Effector CD4-positive, alpha-beta T cell (primary cell): ENCODE data around the gene AXDND1.
A peak's percentile ranks its signal among the peaks of the same experiment; 100 is the strongest.
"Not testable (repeated sequence)": the region's sequence is repeated elsewhere in the genome, so short reads cannot be mapped to it uniquely, and the experiment has no call there.

Experiments used
- DNase-seq: peaks from one replicate; pipeline ENCODE4 v3.0.0-alpha.2; 2020
- total RNA-seq: gene quantifications from one replicate; lab custom pipeline; 2026; lab: John Stamatoyannopoulos, UW

AXDND1 gene
- total RNA-seq: 2.8 reads per million, percentile 9 among the genes with 10 or more reads in this experiment

DNA sequence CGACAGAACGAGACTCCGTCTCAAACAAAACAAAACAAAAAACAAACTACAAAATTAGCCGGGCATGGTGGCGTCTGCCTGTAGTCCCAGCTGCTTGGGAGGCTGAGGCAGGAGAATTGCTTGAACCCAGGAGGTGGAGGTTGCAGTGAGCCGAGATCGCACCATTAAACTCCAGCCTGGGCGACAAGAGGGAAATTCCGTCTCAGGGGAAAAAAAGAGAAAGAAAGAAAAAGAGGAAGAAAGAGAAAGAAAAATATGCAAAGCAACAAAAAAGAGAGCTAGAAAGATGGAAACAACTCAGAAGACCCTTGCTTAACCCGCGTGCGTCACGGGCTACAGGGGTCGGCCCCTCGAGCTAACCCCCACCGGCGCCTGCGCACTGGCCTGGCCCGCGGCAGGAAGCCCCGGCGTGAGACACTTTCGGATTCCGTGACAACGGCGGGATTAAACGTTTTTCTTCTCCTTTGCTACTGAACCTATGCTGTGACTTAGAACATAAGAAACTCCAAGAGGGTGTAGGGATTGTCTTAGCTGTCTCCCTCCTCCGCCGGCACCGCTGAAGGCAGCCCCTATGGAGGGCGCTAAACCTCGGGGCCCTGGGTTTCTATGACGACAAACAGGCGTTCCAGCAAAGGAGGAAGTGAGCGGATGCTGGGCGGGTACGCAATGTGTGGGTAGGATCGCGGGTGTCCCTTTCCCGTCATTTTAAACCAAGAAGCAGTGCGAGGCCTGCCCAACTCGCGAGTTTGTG is at the start of gene AXDND1:
TSS of gene AXDND1 (plus strand) at position 630 of the 751 bp plus-strand sequence. CDS start 539 bp downstream, outside the sequence.
- peak; percentile 83 for DNase-seq

DNA sequence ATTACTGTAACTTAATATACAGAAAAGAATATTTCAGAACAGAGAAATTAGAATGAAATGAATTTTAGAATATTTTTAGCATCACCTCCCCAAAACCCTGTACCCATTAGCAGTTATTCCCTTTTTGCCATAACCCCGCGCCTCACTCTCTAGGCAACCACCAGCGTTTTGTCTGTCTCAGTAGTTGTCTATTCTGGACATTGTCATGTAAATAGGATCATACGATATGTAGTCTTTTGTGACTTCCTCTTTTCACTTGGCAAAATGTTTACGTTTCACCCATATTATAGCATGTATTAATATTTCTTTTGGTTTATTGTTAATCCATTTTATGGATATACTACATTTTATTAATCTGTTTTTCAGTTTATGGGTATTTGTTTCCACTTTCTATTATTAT is 47.3 kb upstream of the AXDND1 start:
- DNase-seq: no peak

- DNase-seq: no peak
These were observed 44.1 kb upstream of the AXDND1 start for GRCh38 chr1:179321533-179322216.

DNA sequence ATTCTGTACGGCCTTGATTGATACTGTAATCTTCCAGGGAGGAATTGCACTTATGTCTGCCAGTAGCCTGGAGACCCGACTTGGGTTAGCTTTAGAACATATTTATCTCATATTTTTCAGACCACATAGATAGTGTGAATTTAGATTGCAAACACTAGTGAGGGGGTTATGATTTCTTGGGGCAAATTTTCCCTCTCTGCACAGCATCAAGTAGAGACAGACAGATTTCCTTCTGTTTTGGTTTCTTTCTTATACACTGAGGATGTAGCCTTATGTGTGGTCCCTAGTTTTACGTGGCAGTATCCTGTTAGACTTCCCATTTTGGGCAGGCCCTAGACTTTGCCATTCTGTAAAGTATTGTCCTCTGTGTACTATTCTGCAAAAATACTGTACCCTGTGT is 43.2 kb upstream of the AXDND1 start:
- no peak for DNase-seq

DNA sequence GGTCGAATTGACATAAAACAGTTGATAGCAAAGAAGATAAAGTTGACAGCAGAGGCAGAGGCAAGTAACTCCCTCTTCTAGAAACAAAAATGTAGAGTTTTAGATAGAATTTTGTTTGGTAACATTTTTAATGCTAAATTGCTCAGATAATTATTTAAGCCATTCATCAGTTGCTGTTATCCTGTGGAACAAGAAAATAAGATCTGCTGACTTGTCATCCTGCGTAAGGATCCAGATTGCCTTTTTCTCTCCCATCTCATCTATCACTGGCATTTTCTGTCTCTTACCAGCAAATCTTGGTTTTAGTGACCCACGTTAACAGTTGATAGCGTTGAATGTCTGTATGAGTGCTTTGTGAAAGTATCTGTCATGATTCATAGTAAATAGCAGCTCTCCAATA is 42.3 kb upstream of the AXDND1 start:
- DNase-seq: no peak

DNA sequence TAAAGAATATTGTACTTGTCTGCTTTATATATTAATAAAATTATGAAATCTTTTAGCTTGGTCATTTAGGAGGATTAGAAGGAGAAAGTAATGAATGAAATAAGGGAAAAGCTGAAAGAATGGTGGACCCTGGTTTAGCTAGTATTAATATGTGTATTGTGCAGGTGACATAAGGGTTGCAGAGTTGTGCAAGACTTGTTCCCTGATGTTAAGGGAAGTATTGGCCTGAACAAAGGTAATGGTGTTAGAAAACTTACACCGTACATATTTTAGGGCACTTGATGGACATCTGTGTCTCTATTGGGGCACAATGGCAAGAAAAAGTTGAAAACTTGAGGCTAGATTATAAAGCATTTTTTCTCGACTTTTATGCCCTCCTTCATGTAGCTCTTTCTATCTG is 39.9 kb upstream of the AXDND1 start:
- DNase-seq: no peak

DNA sequence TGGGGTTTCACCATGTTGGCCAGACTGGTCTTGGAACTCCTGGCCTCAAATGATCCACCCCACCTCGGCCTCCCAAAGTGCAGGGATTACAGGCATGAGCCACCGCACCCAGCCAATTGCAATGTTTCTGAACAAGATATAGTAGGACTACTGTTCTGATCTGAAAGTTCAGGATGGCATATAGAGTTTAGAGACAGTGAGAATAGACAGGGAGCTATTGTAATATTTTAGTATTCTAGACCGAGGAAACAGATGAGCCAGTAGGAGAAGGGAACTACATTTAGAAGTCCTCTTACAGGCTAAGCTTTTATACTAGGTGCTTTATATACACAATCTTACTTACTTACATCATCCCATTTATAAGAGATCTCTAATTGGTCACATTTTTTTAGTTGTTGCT is 39.0 kb upstream of the AXDND1 start:
- no peak for DNase-seq

DNA sequence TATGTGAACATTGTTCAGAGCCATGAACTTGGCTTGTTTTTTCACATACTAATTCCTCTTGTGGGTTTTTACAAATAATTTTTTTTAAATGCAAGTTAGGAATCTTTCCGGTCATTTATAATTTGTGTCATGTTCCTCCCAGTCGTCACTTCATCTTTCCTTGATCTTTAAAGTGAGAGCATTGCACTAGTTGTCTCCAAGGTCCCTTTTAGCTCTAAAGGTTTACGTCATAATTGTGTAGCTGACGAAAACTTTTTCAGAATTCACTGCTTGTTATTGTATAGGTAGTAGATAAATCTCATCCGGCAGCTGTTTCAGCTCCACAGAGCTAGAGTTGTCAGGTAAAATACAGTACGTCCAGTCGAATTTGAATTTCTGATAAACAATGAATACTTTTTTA is 38.6 kb upstream of the AXDND1 start:
- no peak for DNase-seq

- no peak for DNase-seq
These were observed 38.1 kb upstream of the AXDND1 start for GRCh38 chr1:179327679-179328078.

DNA sequence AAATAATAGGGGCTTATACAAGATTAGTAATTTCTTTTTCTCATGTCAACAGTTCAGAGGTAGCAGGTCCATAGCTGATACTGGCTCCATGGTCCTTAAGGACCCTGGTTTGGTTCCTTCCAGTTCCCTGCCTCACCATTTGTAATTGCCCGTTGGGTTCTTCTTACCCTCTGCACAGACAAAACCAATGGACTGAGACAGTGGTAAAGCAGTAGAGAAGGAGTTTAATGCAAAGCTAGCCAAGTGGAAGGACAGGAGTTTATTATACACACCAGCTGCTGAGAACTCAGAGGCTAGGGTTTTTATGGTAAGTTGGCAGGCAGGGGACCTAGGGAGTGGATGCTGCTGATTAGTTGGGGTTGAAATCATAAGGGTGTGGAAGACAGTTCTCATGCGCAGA is 35.9 kb upstream of the AXDND1 start:
- DNase-seq: no peak

DNA sequence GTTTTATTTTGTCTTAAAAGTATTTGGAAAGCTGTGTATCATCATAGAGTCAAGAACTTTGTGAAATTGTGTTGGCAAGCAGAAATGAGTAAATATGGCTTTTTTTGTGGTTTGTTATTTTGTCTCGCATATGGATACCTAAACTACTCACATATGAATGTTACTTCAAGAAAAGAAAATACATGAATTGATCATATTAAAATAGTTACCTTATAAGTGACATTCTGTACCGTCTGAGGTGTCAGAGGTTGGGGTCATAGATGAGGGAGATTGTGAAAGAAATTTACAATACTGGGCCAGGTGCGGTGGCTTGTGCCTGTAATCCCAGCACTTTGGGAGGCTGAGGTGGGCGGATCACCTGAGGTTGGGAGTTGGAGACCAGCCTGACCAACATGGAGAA is 31.3 kb upstream of the AXDND1 start:
- no peak for DNase-seq

GRCh38 chr1:179337288-179337687 is 28.5 kb upstream of the AXDND1 start:
- DNase-seq: no peak

GRCh38 chr1:179337942-179338560 is 27.7 kb upstream of the AXDND1 start:
- no peak for DNase-seq

GRCh38 chr1:179340918-179341317 is 24.9 kb upstream of the AXDND1 start:
- no peak for DNase-seq

- no peak for DNase-seq
These were observed 23.7 kb upstream of the AXDND1 start for GRCh38 chr1:179341943-179342547.

DNA sequence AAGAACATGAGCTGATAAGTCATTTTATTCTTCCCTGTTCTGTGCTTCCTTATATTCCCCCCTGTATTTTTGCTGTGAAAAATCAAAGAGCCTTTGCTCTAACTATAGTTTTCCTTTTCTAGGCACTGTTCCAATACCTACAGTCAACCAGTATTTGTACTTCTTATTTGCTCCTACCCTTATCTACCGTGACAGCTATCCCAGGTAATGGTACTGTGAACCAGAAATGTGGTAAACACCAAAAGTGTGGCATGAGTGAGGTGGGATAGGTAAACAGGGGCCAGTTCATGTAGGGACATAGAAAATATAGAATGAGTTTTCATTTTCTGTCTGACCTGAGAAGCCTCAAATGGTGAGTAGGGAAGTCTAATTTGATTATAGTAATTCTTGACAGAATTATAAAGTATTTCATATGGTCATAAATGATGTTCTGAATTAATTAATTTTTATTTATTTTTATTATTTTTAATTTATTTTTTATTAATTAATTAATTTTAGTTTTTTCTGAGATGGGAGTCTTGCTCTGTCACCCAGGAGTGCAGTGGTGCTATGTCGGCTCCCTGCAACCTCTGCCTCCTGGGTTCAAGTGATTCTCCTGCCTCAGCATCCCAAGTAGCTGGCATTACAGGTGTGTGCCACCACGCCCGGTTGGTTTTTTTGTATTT is 22.9 kb upstream of the AXDND1 start:
- DNase-seq: no peak

- DNase-seq: no peak
These were observed 14.5 kb upstream of the AXDND1 start for GRCh38 chr1:179351281-179351680.

DNA sequence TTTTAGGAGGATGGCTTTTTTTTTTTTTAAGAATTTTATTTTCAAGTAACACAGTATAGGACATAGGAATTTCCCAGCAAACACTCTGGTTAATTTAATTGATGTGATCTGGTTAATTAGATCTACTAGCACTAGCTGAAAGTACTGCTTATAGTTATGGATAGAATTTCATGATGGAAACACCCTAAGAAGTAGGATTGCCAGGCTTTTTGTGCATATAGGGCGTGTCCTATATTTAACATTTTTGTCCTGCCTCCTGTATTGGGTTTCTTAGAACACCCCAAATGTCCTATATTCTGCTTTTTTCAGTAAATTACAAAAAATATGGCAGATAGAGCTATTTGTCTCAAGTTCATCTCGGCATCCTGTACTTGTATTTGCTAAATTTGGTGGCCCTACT is 13.5 kb upstream of the AXDND1 start:
- DNase-seq: no peak

- no peak for DNase-seq
These were observed 12.2 kb upstream of the AXDND1 start for GRCh38 chr1:179353546-179353945.

- DNase-seq: not testable (repeated sequence)
These were observed 4.1 kb upstream of the AXDND1 start for GRCh38 chr1:179361631-179362030.

DNA sequence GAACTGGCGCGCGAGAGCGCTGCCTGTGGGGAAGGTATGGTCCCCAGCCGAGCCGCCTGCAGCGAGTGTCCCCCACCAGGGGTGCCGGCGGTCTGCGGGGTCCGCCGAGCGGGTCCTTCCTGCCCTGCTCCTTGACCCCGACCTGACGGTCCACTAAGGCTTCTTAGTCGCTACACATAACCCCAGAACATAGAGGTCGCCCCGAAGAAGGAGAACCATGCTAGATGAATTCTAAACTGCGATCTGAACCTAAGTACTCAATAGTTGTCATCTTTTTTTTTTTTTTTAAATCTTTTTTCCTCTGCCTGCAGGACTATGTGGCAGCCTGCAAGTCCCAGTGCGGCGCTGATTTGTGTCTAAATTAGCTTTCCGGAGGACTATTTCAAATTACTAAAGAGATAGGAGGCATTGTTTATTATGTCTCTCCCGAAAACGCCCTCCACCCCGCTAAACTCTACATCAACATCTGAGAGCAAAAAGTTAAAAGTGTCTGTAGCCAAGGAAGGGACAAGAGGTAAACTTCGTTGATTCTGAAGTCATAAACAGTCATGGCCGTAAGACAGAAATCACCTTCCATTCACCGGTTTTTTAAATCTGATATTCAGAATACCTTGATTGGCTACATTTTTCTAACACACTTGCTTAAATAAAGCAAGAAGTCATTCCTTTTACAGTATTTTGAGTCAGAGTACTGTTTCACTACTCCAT is 476 bp downstream of the AXDND1 start:
- no peak for DNase-seq

GRCh38 chr1:179369751-179370341 is 4.1 kb downstream of the AXDND1 start:
- peak; percentile 26 for DNase-seq
